ENCODE measurements around the gene MEP1B. TPM values are rescaled to one million over a fixed set of nuclear protein-coding genes. Genes with fewer than 3 reads are reported as not detected.

The MEP1B gene
- not detected for total RNA-seq

DNA sequence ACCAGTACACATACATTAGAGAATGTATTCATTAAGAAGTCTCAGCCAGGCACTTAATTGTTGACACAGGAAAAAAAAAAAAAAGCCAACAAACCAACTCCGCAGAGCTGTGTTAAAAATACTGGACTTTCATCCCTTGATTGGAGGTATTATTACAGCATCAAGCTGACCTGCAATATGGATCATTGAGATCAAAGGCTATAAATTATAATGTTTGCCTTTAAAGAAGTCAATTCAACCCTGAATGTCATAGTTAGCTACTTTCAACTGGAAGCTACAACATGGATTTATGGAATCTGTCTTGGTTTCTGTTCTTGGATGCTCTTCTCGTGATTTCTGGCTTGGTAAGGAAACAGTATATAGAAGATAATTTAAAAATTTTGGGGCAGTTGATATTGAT lies at the start of gene MEP1B:
Gene MEP1B, plus strand, starts transcription at position 250 of the 400 bp plus-strand sequence. Its CDS starts 32 bp downstream, at position 282.
- TF ChIP-seq, protein P1, sequence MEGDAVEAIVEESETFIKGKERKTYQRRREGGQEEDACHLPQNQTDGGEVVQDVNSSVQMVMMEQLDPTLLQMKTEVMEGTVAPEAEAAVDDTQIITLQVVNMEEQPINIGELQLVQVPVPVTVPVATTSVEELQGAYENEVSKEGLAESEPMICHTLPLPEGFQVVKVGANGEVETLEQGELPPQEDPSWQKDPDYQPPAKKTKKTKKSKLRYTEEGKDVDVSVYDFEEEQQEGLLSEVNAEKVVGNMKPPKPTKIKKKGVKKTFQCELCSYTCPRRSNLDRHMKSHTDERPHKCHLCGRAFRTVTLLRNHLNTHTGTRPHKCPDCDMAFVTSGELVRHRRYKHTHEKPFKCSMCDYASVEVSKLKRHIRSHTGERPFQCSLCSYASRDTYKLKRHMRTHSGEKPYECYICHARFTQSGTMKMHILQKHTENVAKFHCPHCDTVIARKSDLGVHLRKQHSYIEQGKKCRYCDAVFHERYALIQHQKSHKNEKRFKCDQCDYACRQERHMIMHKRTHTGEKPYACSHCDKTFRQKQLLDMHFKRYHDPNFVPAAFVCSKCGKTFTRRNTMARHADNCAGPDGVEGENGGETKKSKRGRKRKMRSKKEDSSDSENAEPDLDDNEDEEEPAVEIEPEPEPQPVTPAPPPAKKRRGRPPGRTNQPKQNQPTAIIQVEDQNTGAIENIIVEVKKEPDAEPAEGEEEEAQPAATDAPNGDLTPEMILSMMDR (IDR thresholded peaks at IDR 0.05; ENCODE audit: low read depth), result no peak

DNA sequence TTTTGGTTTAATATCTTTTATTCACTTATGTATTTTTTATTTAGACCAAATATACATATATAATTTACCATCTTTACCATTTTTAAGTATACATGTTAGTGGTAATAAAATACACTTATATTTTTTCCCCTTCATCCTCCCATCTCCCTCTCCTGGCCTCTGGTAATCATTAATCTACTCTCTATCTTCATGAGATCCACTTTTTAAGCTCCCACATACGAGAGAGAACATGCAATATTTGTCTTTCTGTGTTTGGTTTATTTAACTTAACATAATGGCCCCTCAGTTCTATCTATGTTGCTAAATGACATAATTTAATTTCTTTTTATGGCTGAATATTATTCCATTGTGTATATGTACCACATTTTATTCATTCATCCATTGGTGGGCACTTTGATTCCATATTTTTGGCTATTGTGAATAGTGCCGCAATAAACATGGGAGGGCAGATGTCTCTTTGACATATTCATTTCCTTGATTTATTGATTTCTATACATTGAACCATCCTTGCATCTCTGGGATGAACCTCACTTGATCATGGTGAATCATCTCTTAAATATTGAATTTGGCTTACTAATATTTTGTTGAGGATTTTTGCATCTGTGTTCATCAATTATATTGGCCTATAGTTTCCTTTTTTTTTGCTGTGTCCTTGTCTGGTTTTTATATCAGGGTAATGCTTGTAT lies 41.5 kb upstream of the MEP1B start:
- TF ChIP-seq, protein P1 (IDR thresholded peaks at IDR 0.05; ENCODE audit: low read depth), result no peak

DNA sequence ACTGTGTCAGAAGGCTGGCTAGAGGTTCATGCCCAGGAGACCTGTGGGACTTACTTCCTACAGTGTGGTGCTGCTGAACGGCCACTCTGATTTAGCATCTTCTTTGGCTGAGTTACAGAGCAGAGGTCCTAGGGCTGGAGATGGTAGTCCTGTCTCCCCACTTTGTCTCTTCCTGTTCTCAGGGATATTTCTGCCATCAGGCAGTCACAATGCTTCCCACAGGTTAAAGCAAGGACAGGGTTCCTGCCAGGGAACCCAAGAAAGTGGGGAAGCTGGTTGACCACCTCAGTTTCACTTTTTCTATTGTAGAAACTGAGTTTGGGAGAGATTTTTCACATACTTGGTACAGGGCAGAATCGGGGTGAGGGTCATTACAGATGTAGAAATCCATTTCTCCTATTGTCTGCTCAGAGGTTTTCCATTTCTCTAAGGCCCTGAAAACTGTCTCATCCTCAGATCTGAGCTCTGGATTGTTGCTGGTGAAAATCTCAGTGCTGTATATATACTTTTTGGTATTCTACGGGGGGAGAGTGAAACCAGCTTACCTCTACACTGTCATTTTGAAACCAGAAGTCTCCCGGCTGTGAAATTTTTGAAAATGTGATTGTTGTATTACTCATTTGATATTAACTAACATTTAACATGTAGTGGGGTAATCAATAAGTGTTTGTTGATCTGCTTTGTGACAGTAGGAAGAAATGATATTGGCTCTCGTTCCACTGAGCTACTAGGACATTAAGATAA lies 37.0 kb upstream of the MEP1B start:
- TF ChIP-seq, protein P1 (IDR thresholded peaks at IDR 0.05; ENCODE audit: low read depth), result no peak

DNA sequence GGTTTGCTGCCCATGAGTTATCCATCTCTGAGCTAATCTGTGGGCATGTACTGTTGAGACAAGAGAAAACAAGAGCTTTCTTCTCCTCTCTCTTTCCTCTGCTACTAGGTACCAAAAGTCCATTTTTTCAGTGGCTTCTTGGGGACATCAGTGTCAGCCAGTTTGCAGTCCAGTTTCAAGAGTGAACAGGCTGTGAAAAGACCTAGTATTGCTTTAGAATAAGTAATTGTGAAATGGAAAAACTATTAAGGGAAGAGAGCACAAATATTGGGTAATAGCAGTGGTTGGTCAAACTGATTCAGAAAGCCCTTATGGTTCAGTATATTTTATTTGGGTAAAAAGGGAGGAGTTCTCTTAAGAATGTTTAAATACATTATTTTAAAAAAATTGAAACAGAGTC lies 33.0 kb upstream of the MEP1B start:
- TF ChIP-seq, protein P1 (IDR thresholded peaks at IDR 0.05; ENCODE audit: low read depth), result no peak

DNA sequence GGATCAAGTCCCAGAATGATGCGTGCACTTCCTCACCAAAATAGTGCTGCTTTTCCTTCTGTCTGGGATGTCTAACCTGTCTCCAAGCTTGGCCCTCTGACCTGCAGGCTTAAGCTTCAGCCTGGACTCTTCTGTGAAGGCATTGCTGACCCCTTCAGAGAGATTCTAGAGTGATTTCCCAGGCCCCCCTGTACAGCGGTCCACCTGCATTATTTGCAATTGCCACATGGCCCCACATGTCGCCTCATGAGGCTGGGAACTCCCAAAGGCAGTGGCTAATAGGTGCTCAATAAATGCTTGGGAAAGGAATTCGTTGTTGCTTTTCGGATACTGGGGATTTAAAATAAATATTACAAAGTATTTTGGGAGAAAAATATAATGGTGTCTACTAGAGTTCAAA lies 32.3 kb upstream of the MEP1B start:
- TF ChIP-seq, protein P1 (IDR thresholded peaks at IDR 0.05; ENCODE audit: low read depth), result no peak

DNA sequence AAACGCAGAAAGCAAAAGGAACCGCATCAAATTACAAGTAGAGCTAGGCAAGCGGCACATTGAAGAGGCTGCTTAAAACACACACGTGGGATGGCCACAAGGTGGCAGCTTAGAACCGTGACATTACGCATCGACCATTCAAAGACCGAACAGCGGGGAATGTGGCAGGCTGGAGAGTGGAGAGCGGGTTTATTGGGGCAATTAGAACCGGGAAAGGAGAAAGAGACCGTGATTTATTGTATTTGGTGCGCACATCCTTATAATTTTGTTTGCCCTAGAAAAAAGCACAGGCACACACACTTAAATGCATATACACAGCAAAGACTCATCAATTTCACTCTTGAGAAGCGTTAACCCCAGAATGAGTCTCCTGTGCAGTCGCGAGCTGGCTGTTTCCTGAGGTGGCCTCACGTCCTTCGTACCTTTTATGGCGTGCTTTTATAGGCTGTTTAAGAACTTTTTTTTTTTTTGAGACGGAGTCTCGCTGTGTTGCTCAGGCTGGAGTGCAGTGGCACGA lies 31.7 kb upstream of the MEP1B start:
- TF ChIP-seq, protein P1 (IDR thresholded peaks at IDR 0.05; ENCODE audit: low read depth), result no peak

DNA sequence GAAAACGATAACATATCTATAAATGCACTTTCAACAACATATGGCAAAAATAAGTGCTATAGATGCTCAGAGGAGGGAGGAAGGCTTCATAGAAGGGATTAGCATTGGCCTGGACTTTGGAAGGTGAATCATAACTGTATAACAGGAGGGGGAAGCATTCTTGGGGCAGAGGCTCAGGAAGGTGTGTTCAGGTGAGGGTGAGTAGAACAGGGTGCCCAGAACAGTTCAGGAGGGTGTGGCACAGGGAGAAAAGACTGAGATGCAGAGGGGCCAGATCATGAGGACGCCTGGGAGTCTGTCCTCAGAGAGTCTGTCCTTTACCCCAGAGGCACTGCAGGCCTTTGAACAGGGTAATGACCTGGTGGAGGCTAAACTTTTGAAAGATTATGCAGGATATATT lies 29.3 kb upstream of the MEP1B start:
- TF ChIP-seq, protein P1 (IDR thresholded peaks at IDR 0.05; ENCODE audit: low read depth), result no peak
